GM19043 (cell line): Measurements from ENCODE around the gene SETD1A.
"Not testable (repeated sequence)": the region's sequence is repeated elsewhere in the genome, so short reads cannot be mapped to it uniquely, and the experiment has no call there.

Experiments used
- ATAC-seq: cut with Tn5 transposase; IDR thresholded peaks from one replicate; pipeline ENCODE4 v1.9.1; 2021; ENCODE audit warnings: low read depth; ENCODE audit not compliant: unreplicated experiment

SETD1A gene

DNA sequence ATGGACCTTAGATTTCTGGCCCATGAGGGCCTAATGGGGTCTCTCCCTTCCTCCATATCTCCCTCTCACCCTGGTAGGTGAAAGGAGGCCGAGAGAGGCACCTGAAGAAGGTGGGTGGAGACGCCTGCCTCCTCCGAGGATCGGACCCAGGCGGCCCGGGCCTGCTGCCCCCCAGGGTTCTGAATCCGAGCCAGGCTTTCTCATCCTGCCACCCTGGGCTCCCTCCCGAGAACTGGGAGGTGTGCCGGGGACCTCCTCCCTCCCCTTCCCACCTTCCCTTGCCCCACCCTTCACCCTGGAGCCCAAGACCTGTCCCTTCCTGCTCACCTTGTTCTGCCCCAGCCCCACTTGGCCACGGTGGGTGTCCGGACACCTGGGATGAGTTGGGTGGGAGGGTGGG lies 29.2 kb upstream of the SETD1A start:
- no peak for ATAC-seq

DNA sequence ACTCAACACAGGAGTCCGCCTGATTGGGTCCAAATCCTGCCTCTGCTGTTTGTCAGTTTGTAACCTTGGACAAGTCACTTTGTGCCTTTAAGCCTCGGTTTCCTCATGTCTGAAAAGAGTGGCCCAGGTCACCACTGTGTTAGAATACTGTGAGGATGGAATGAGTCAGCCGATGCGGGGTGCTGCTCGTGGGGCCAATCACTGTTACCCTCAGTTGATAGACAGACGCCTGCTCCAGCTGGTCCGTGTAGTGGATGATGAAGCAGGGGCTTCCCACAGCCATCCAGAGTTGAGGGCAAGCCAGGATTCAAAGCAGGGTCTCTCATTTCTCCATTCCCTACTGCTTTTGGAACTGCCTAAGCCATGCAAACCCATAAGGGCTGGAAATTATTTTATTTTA lies 28.4 kb upstream of the SETD1A start:
- ATAC-seq, result no peak

DNA sequence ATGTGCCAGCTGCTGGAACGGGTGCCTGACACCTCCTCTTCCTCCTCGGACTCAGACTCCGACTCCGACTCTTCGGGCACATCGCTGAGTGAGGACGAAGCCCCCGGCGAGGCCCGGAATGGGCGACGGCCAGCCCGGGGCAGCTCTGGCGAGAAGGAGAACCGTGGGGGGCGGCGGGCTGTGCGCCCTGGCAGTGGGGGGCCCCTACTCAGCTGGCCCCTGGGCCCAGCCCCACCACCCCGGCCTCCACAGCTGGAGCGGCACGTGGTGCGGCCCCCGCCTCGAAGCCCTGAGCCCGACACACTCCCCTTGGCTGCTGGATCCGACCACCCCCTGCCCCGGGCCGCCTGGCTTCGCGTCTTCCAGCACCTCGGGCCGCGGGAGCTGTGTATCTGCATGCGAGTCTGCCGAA lies 27.4 kb upstream of the SETD1A start:
- ATAC-seq, result no peak

DNA sequence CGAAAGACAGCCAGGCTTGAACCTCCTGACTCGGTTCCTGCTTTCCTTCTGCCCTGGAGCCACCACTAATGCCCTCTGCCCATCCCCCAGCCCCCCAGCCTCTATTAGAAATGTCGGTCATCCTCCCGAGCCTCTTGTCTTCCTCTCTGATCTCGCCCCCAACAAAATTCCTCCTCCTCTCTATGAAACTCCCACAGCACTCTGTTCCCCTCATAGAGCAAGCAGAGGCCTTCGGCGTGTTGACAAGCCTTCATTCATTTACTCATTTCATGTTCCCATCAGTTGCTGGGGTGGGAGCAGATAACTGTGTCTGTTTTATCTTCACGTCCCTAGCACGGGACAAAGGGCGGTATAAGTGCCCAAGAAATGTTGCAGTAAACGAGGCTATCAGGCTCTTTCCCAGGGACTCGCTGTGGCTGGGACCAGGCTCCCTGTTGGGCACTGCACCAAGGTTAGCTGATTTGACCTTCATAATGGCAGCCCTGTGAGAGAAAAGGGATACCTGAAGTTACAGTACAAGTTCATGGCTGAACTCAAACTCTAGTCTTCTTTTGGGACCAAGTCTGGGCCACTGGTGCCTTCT lies 26.4 kb upstream of the SETD1A start:
- ATAC-seq, result no peak

DNA sequence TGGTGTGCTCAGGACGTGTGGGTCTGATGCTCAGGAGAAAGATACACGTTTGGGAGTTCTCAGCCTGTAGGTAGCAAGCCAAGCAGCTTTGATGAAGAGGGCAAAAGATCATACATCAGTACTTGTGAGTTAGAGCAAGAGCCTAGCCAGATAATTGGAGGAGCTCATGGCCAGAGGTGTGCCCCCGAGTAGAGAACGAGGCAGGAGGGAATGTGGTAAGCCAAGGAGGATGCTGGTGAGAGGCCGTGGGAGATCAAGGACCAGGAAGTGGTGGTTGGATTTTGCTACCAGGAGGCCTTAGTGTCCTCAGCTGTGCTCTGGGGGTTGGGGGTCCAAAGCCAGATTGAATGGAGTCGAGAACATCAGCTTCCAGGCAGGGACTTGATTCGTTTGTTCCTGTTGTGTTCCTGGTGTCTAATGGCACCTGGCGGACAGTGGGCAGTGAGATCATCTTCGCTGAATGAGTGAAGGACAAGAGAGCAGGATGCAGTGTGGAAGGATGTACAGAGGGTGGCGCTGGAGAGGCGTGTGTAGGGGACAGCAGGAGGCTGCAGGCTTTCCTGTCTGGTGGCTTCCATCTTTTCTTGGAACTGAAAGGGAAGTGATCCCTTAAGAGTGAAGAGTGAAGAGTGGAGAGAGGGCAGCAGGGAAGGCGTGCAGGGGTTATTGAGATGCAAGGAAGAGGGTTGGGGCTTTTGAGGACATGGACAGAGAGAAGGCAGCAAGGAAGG lies 22.6 kb upstream of the SETD1A start:
- no peak for ATAC-seq

DNA sequence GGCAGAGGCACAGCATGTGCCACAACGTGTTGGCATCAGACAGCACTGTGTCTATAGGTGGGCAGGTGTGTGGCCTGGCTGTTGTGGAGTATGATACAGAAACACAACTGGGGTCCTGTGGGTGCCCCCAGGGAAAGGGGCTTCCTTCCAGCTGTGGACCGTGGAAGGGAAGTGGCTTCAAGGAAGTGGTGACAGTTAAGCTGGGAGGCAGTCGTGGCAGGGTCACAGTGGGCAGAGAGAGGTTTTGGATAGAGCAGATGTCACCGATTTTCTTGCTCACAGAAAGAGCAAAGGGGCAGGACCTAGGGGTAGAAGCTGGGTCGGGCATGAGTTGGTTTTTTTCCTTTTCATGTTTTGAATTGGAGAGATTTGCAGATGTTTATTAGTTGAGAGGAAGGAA lies 19.9 kb upstream of the SETD1A start:
- ATAC-seq, result no peak

DNA sequence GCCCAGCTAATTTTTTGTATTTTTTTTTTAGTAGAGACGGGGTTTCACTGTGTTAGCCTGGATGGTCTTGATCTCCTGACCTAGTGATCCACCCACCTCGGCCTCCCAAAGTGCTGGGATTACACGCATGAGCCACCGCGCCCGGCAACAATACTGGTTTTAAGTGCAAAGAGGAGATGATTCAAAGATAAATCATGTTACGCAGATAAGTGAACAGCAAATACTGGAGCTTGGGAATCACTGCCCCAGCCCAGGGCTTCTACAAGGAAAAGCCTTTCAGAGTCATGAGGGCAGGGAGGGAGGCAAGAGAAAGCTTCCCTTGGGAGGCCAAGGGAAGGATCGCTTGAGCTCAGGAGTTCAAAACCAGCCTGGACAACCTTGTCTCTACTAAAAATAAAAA lies 18.0 kb upstream of the SETD1A start:
- ATAC-seq, result not testable (repeated sequence)

DNA sequence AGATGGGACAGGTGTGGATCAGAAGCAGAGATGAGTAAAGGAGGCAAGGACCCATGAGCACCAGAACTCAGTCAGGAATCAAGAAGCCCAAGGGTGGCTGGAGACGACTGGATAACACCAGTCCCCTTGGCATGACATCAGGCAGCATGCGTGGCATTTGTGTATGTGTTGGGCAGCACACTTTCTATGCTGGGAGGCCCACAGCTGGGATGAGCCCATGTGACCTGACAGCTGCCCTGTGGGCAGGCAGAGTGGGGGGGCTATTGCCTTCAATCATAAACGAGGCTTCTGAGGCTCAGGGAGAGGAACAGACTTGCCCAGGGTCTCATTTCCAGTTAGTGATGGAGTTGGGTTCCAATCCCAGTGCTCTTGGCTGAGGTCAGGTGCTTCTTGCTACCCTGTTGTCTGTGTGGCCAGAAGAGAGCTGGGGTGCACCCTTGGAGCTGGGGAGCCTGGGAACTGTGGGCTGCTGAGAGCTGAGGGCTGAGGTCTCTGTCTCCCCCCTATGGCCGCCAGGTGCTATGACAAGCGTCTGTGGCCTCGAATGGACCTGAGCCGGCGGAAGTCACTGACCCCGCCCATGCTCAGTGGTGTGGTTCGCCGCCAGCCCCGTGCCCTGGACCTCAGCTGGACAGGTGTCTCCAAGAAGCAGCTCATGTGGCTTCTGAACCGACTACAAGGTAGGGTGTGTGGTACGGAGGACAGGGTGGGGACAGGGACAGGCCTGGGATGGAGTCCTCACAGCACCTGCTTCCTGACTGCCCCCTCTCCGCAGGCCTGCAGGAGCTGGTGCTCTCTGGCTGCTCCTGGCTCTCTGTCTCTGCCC lies 15.7 kb upstream of the SETD1A start:
- peak; percentile 87 for ATAC-seq

DNA sequence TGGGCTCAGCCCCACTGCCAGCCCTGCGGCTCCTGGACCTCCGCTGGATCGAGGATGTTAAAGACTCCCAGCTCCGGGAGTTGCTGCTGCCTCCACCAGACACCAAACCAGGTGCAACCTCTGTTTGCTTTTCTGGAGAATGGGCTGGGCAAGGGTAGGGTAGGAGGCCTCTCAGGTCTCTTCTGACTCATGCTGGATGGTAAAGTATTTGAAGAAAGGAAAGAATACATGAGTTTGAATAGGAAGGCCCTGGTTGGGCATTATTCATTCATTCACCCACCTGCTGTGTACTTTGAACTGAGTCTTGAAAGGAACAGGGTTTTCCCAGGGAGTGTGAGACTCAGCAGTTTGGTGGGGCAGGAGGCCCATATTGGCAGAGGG lies 15.1 kb upstream of the SETD1A start:
- no peak for ATAC-seq

DNA sequence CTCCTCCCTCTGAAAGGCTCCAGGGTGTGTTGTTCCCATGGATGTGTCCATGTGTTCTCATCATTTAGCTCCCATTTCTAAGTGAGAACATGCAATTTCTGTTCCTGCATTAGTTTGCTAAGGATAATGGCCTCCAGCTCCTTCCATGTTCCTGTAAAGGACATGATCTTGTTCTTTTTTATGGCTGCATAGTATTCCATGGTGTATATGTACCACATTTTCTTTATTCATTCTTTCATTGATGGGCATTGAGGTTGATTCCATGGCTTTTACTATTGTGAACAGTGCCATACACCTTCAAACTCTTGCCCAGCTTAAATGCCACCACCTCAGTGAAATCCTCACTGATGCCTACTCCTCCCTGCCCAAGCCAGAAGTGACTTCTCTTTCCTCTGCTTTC lies 13.2 kb upstream of the SETD1A start:
- ATAC-seq, result no peak

DNA sequence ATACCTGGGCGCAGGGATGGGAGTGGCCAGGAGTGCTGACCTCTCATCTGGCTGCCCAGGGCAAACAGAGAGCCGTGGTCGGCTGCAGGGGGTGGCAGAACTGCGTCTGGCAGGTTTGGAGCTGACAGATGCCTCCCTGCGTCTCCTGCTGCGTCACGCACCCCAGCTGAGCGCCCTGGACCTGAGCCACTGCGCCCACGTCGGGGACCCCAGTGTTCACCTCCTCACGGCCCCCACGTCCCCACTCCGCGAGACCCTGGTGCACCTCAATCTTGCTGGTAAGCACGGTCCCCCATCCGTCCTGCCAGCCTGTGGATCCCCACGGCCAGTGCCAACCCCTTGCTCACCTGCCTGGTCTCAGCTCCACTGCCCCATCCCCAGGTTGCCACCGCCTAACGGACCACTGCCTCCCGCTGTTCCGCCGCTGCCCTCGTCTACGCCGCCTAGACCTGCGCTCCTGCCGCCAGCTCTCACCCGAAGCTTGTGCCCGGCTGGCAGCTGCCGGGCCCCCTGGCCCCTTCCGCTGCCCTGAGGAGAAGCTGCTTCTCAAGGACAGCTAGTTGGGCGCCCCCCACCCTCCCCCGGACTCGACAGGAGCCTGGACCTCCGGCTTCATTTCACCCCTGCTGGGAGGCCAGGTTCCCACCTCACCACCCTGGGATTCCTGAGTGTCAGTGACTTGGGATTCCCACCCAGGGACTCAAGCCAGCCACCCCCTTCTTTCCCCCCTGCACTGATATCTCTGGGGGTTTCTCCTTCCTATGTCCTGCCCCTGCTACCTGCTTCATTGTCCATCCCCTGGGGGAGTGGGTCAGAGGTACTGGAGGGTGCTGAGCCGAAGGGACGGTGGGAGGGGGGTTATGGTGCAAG lies 10.6 kb upstream of the SETD1A start:
- no peak for ATAC-seq

DNA sequence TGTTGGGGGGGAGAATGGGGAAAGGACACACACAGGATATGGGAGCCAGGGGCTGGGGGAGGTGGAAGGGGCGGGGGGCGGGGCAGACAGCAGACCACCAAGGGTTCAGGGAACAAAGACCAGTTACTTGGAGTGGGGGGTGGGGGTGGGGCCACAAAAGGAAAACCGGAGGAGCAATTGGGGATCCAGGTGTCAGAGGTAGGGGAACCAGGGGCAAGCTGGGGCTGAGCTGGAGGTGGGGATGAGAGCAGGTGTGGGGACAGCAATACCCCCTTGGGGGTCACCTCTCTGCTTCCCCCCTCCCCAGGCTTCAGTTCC lies 10.1 kb upstream of the SETD1A start:
- ATAC-seq, result no peak

DNA sequence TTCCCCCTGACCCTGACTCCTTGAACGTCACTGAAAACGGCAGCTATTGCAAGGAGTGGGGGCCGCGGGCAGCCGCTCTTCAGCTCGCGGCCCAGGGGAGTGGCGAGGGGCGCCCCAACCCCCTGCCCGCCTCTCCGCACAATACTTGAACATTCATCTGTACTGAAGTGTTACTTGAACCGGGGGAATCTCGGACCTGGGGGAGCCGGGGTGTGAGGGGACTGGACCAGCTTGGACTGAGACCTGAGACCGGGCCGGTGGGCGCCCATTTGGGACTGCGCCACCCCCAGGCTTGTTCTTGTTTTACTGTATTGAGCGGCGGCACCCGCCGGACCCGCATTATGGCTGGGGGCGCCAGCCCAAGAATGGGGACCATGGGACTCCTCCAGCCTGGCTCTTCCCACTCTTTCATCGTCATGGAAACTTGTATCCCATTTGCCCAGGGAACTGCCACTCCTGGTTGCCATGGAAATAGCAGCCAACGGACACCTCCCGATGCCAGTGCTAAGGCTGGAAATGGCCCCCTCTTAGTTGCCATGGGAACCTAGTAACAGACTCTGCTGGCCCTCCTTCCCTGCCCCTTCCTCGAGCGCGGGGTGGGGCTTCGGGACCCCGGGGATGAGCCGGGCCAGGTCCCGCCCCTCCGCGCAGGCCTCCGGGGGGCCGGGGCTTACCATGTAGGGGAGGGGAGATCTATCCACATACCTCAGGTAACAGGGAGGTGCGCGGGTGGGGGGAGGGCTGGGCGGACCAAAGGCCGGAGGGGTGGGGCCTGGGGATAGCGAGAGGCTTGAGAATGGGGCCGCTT lies 9.5 kb upstream of the SETD1A start:
- no peak for ATAC-seq

DNA sequence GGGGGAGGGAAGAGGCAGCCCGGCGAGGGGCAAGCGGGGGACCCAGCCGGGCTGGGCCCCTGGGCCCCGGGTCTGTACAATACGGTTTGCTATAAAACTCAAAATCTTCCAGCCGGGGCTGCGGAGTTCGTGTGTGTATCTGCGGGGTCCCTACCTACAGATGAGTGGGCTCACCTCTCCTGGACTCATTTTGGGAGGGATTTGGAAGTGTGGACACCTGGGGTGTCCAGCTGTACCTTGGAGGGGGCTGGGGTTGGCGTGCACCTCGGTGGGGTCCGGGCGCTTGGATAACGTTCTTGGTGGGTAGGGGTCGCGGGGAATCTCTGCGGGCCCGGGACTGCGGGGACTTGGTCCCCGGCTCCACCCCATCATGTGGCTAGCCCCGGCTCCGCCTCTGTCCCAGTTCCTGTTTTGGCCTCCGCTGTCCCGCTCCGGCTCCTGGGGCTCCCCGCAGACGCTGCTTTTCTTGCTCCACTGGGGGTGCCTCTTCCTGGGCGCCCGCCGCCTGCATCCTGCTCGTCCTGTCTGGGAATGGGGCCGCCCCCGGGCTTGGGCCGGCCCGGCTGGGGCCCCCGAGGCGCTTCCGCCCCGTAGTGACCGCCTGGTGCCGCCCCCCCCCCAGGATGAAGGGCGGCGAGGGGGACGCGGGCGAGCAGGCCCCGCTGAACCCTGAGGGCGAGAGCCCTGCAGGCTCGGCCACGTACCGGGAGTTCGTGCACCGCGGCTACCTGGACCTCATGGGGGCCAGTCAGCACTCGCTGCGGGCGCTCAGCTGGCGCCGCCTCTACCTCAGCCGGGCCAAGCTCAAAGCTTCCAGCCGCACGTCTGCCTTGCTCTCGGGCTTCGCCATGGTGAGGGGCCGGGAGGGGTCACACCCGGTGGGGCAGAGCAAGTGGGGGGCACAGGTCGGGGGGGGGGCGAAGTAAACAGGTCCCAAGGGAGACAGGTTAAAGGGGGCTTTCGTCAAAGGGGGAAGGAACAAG lies 8.6 kb upstream of the SETD1A start, which contains the start of gene ORAI3:
TSS of gene ORAI3 (plus strand) at position 402 of the 983 bp plus-strand sequence. CDS start at position 624, 222 bp downstream.
- ATAC-seq, result peak; percentile 55

DNA sequence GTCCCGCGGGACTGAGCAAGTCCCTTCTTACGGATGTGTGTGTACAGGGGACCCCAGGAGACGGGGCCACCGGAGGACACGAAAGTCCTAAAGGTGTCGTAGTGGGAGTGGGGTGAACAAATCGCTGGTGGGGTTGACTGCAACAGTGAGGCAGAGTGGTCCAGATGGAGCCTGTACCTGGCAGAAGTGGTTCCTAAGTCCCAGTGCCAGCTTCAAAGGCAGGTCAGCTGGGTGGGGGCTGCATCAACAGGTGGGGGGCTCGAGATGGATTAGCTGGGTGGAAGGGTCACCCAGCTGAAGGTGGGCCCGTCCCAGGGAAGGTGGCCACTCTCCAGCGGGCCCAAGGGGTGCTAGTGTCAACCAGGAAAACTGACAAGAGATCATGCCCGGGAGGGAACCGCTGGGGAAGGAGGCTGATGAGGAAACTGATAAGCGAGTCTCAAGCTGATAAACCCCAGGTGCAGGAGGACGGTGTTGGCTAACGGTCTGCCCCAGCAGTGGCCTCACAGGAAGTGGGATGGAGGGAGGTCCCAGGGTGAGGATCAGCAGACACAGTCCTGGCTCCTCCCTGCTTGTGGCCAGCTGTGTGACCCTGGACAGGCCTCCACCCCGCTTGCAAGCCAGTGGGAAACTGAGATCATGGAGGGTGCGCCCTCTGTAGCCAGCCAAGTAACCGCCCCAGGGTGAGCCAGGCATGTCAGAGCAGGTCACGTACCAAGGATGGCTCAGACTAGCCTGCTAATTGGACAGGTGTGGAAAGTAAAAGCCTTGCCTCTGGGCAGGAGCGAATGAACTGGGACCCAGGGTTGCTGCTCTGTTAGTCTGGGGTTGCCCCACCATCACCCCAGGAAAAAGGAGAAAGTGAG lies 7.7 kb upstream of the SETD1A start:
- ATAC-seq, result peak; percentile 48

DNA sequence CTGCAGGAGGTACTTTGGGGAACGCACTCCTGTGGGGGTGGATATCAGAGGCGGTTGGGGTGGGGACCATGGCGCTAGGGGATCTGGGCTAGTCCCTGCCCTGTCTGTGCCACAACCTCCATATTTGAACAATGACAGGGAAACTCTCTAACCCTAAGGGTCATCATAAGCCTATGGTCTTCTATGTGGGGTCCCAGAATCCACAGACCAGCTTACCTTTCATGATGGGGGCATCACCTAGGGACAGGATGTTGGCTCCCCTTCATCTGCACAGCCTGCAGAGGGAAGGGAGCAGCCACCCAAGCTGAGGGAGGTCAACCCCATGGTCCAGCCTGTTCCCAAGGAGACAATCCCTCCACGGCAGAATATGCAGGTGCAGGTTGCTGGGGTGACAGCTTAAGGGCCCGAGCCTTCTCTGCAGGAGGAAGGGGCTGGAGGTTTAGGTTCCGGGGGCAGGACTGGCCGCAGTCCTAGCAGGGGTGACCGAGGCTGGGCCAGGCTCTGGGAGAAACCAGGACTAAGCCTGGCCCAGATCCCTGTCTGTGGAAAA lies 7.0 kb upstream of the SETD1A start:
- ATAC-seq, result no peak

DNA sequence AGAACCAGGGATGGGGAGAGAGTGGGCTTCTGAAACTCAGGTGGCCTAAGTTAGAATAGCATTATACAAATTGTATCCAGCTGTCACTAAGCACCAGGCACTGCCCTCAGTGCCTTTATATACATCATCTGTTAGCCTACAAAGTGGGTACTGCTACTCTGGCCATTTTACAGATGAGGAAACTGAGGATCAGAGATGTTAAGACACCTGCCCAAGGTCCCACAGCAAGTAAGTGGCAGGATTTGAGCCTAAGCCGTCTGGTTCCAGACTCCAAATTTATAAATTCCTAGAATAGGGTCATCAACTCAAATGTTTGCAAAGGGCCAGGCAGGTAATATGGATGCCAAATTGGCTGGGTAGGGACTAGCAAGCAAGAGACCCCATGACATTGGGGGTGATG lies 6.4 kb upstream of the SETD1A start:
- ATAC-seq, result no peak

DNA sequence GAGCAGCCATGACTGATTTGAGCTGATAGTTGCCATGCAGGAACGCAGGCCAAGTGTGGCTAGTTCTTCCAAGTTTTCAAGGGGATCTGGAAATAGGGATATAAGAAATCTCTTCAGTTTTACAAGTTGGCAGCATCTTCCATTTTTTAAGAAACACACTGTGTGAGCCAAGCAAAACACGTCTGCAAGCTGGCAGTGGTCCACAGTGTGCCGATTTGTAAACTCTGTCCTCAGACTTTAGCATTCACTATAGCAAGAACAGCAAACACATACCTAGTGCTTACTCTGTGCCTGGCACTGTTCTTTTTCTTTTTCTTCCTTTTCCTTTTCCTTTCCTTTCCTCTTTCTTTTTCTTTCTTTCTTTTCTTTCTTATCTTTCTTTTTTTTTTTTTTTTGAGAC lies 5.8 kb upstream of the SETD1A start:
- no peak for ATAC-seq
